ENCODE data around the gene TH.

GRCh38 chr11:2144544-2145248 is 26.9 kb downstream of the TH start:
- TF ChIP-seq, protein P1, sequence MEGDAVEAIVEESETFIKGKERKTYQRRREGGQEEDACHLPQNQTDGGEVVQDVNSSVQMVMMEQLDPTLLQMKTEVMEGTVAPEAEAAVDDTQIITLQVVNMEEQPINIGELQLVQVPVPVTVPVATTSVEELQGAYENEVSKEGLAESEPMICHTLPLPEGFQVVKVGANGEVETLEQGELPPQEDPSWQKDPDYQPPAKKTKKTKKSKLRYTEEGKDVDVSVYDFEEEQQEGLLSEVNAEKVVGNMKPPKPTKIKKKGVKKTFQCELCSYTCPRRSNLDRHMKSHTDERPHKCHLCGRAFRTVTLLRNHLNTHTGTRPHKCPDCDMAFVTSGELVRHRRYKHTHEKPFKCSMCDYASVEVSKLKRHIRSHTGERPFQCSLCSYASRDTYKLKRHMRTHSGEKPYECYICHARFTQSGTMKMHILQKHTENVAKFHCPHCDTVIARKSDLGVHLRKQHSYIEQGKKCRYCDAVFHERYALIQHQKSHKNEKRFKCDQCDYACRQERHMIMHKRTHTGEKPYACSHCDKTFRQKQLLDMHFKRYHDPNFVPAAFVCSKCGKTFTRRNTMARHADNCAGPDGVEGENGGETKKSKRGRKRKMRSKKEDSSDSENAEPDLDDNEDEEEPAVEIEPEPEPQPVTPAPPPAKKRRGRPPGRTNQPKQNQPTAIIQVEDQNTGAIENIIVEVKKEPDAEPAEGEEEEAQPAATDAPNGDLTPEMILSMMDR (IDR thresholded peaks at IDR 0.05) = no peak
- TF ChIP-seq POLR2A (IDR thresholded peaks at IDR 0.05) = no peak
- TF ChIP-seq EP300 (IDR thresholded peaks at IDR 0.05) = no peak
